DND-41 (cell line): Measurements from ENCODE around the gene SDCCAG8.

Experiments used
- ATAC-seq: fragments of 200-7000 bp; cut with Tn5 transposase; 3 replicates; pipeline ENCODE4 v1.9.1; 2021; ENCODE audit warnings: low read depth; ENCODE audit not compliant: insufficient read depth
- DNase-seq: peaks from one replicate; pipeline ENCODE4 v3.0.0-alpha.2; 2020
- H2AFZ ChIP-seq: 2 replicates; pipeline ENCODE4 v1.6.0; 2012; ENCODE audit warnings: low read depth, low read length
- H3K27ac ChIP-seq: 2 replicates; pipeline ENCODE4 v1.5.1; 2012; ENCODE audit warnings: low read length, inconsistent platforms
- H3K27me3 ChIP-seq: fragments of 200-600 bp; sonication (generic); 2 replicates; pipeline ENCODE4 v1.6.0; 2012; ENCODE audit warnings: low read length, mild to moderate bottlenecking, inconsistent platforms; ENCODE audit not compliant: insufficient read depth, poor library complexity
- H3K36me3 ChIP-seq: 2 replicates; pipeline ENCODE4 v1.5.1; 2012; ENCODE audit warnings: low read length, inconsistent platforms; ENCODE audit not compliant: insufficient read depth
- H3K4me1 ChIP-seq: 2 replicates; pipeline ENCODE4 v1.5.1; 2012; ENCODE audit warnings: mild to moderate bottlenecking, low read length; ENCODE audit not compliant: insufficient read depth
- H3K4me2 ChIP-seq: 2 replicates; pipeline ENCODE4 v1.6.0; 2012; ENCODE audit warnings: mild to moderate bottlenecking, moderate library complexity, low read length, inconsistent platforms; ENCODE audit not compliant: insufficient read depth
- H3K4me3 ChIP-seq, 2 experiments: fragments of 200-600 bp in 1 of 2; shearing (Covaris generic) in 1 of 2; 2 replicates each; pipeline ENCODE4 v1.5.1; 2012 to 2016; ENCODE audit warnings: inconsistent platforms in 2 of 2, low read length in 2 of 2, mild to moderate bottlenecking in 2 of 2, low read depth in 1 of 2, moderate library complexity in 1 of 2
- H3K79me2 ChIP-seq: 2 replicates; pipeline ENCODE4 v1.6.0; 2012; ENCODE audit warnings: low read length, inconsistent platforms; ENCODE audit not compliant: insufficient read depth
- H3K9ac ChIP-seq: 2 replicates; pipeline ENCODE4 v1.6.0; 2012; ENCODE audit warnings: low read depth, mild to moderate bottlenecking, inconsistent platforms, low read length, moderate library complexity
- H3K9me3 ChIP-seq: 2 replicates; pipeline ENCODE4 v1.5.1; 2012; ENCODE audit warnings: low read length, moderate library complexity, mild to moderate bottlenecking, inconsistent platforms; ENCODE audit not compliant: insufficient read depth, severe bottlenecking
- H4K20me1 ChIP-seq: 2 replicates; pipeline ENCODE4 v1.6.0; 2012; ENCODE audit warnings: low read length; ENCODE audit not compliant: insufficient read depth
- CTCF ChIP-seq: IDR thresholded peaks from 2 replicates; pipeline ENCODE4 v1.5.1; 2012; ENCODE audit warnings: borderline replicate concordance, low read length, moderate library complexity, mild to moderate bottlenecking; ENCODE audit not compliant: poor library complexity, severe bottlenecking; ENCODE audit errors: extremely low read depth
- EZH2 ChIP-seq: IDR thresholded peaks from 3 replicates; pipeline ENCODE4 v1.6.1; 2012; ENCODE audit warnings: borderline replicate concordance, low read depth, mild to moderate bottlenecking, moderate library complexity, low read length, inconsistent platforms; ENCODE audit not compliant: severe bottlenecking

SDCCAG8 gene

GRCh38 chr1:243229526-243229925 is 26.3 kb upstream of the SDCCAG8 start:
- Histone ChIP-seq H4K20me1 (peaks cover 14% of the 10 kb centered on the region; the same call in 1 of the 2 replicates), H3K36me3 (peaks cover 29% of the 10 kb centered on the region), H2AFZ (no peak overlapping the region), H3K27ac (no peak overlapping the region), H3K79me2 (peaks cover 90% of the 10 kb centered on the region), H3K4me3 (no peak overlapping the region), H3K9me3 (peaks cover 35% of the 10 kb centered on the region), H3K27me3 (no peaks in the 10 kb centered on the region), H3K9ac (no peak overlapping the region), H3K4me2 (no peak overlapping the region), H3K4me1 (no peaks in the 10 kb centered on the region)
- no peak for DNase-seq
- ATAC-seq, result no peak
- TF ChIP-seq EZH2, result no peak

- Histone ChIP-seq H3K27ac (no peak overlapping the region), H3K27me3 (no peaks in the 10 kb centered on the region), H3K9me3 (peaks cover 38% of the 10 kb centered on the region), H3K4me3 (no peak overlapping the region), H3K4me1 (no peaks in the 10 kb centered on the region), H3K79me2 (peaks cover 94% of the 10 kb centered on the region), H3K4me2 (no peak overlapping the region), H2AFZ (no peak overlapping the region), H3K9ac (no peak overlapping the region), H3K36me3 (peaks cover 20% of the 10 kb centered on the region), H4K20me1 (peaks cover 8% of the 10 kb centered on the region; the same call in 1 of the 2 replicates)
- no peak for ATAC-seq
- TF ChIP-seq CTCF, result no peak
- no peak for TF ChIP-seq EZH2
- no peak for DNase-seq
Measured at GRCh38 chr1:243230914-243231313, 24.9 kb upstream of the SDCCAG8 start.

- peaks cover 96% of the 10 kb centered on the region for H3K79me2 ChIP-seq
- peaks cover 26% of the 10 kb centered on the region for H3K36me3 ChIP-seq
- no peak overlapping the region for H3K4me2 ChIP-seq
- H3K9me3 ChIP-seq, result peaks cover 38% of the 10 kb centered on the region
- DNase-seq, result no peak
- H2AFZ ChIP-seq, result no peak overlapping the region
- ATAC-seq, result no peak
- no peak overlapping the region for H3K27ac ChIP-seq
- no peak overlapping the region for H3K9ac ChIP-seq
- H3K4me3 ChIP-seq, result no peak overlapping the region
- no peaks in the 10 kb centered on the region for H3K27me3 ChIP-seq
- no peaks in the 10 kb centered on the region for H3K4me1 ChIP-seq
- peaks cover 10% of the 10 kb centered on the region; the same call in 1 of the 2 replicates for H4K20me1 ChIP-seq
- TF ChIP-seq CTCF (no peak), EZH2 (no peak)
Measured at GRCh38 chr1:243233908-243234307, 21.9 kb upstream of the SDCCAG8 start.

- Histone ChIP-seq H3K36me3 (peaks cover 18% of the 10 kb centered on the region), H4K20me1 (peaks cover 10% of the 10 kb centered on the region; the same call in 1 of the 2 replicates), H3K4me3 (no peak overlapping the region), H3K9me3 (peaks cover 29% of the 10 kb centered on the region), H3K27ac (no peak overlapping the region), H2AFZ (no peak overlapping the region), H3K4me2 (no peak overlapping the region), H3K4me1 (no peaks in the 10 kb centered on the region), H3K27me3 (no peaks in the 10 kb centered on the region), H3K79me2 (peaks cover 96% of the 10 kb centered on the region), H3K9ac (no peak overlapping the region)
- DNase-seq (no peak), ATAC-seq (no peak)
- no peak for TF ChIP-seq EZH2
- TF ChIP-seq CTCF, result no peak
Measured at GRCh38 chr1:243234978-243235647, 20.7 kb upstream of the SDCCAG8 start.
